Body of pancreas (tissue), 4 donors: Measurements from ENCODE around the gene FLRT1.

Experiments
- POLR2A ChIP-seq, 3 donors: fragments of 450-650 bp; IDR thresholded peaks; one replicate each; pipeline ENCODE4 v1.6.1; 2016; ENCODE audit warnings: antibody characterized with exemption in 3 of 3, mild to moderate bottlenecking in 2 of 3
- TF ChIP-seq, protein P1 (sequence below), 7 experiments: fragments of 450-650 bp in 4 of 7; fragments of 200-600 bp in 3 of 7; sonication (generic) in 3 of 7; IDR thresholded peaks; one replicate each; pipeline ENCODE4 v1.5.1; 2016 to 2019; ENCODE audit warnings: antibody characterized with exemption in 7 of 7

DNA sequence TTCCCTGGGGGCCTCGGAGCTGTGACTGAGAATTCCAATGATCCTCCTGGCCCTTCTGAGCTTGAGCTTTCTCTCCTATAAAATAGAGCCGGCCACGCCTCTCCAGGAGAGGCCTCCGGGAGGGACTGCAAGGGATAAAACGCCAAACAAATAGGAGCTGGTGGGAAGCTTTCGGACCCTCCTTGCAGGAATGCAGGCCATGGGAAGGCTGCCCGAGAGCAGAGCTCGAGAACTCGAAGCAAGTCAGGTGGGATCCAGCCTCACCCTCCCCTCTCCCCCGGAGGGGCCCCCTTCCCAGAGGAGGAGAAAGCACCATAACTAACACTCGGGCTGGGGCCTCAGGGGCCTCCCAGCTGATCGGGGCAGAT lies 34.6 kb downstream of the FLRT1 start:
- TF ChIP-seq, protein P1, sequence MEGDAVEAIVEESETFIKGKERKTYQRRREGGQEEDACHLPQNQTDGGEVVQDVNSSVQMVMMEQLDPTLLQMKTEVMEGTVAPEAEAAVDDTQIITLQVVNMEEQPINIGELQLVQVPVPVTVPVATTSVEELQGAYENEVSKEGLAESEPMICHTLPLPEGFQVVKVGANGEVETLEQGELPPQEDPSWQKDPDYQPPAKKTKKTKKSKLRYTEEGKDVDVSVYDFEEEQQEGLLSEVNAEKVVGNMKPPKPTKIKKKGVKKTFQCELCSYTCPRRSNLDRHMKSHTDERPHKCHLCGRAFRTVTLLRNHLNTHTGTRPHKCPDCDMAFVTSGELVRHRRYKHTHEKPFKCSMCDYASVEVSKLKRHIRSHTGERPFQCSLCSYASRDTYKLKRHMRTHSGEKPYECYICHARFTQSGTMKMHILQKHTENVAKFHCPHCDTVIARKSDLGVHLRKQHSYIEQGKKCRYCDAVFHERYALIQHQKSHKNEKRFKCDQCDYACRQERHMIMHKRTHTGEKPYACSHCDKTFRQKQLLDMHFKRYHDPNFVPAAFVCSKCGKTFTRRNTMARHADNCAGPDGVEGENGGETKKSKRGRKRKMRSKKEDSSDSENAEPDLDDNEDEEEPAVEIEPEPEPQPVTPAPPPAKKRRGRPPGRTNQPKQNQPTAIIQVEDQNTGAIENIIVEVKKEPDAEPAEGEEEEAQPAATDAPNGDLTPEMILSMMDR (IDR thresholded peaks at IDR 0.05), result no peak
- TF ChIP-seq POLR2A (IDR thresholded peaks at IDR 0.05), result no peak
